ENCODE data around the gene ZNF91. TPM values are rescaled to one million over a fixed set of nuclear protein-coding genes. Genes with fewer than 3 reads are reported as not detected.

Gene ZNF91
- total and polyA plus RNA-seq, 8 donors = 8.5 to 38.7 (median 28.1) TPM

DNA sequence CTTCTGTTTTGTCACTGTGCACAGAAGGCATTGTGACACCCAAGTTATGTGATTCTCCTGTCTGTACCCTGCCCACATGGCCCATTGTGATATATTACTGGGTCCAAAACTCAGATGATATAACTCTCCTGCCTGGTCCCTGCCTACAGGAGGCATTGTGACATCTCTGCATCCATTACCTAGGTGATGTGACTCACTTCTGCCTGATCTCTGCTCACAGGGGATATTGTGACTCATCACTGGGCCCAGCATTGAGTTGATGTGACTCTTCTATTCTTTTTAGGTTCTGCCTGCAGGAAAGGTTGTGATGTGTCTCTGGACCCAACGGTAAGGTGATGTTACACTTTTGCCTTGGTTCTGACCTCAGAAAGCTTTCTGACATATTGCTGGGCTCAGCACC lies 77.1 kb downstream of the ZNF91 start:
- WGBS, 2 donors = 94 to 95% methylated on average over 1 of the region's 1 CpG
- intact Hi-C loops (cut with DNase I) = no loop called here
- no peaks in the 10 kb centered on the region for H3K27me3 ChIP-seq
- H3K27ac ChIP-seq = no peak overlapping the region
- ATAC-seq (no peak), FAIRE-seq (no peak), DNase-seq (no peak)
- no peaks in the 10 kb centered on the region for H3K36me3 ChIP-seq
- no peaks in the 10 kb centered on the region for H3K9me3 ChIP-seq
- no peak overlapping the region for H3K4me3 ChIP-seq
- TF ChIP-seq, protein P1, sequence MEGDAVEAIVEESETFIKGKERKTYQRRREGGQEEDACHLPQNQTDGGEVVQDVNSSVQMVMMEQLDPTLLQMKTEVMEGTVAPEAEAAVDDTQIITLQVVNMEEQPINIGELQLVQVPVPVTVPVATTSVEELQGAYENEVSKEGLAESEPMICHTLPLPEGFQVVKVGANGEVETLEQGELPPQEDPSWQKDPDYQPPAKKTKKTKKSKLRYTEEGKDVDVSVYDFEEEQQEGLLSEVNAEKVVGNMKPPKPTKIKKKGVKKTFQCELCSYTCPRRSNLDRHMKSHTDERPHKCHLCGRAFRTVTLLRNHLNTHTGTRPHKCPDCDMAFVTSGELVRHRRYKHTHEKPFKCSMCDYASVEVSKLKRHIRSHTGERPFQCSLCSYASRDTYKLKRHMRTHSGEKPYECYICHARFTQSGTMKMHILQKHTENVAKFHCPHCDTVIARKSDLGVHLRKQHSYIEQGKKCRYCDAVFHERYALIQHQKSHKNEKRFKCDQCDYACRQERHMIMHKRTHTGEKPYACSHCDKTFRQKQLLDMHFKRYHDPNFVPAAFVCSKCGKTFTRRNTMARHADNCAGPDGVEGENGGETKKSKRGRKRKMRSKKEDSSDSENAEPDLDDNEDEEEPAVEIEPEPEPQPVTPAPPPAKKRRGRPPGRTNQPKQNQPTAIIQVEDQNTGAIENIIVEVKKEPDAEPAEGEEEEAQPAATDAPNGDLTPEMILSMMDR (IDR thresholded peaks at IDR 0.05) = no peak
- H3K4me1 ChIP-seq = no peaks in the 10 kb centered on the region

DNA sequence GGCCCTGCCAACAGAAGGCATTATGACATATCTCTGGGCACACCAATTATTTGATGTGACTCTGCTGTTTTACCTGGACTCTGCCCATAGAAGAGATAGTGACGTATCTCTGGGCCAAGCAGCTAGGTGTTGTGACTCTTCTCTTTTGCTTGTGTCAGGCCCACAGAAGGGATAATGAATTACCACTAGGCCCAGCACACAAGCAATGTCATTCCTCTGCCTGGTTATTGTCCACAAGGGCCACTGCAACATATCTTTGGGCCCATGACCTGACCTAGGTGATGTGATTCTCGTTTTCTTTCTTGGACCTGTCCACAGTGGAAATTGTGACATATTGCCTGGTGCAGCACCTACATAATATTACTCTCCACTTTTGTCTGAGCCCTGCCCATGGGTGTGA lies 80.0 kb downstream of the ZNF91 start:
- no peak for FAIRE-seq
- no peaks in the 10 kb centered on the region for H3K9me3 ChIP-seq

DNA sequence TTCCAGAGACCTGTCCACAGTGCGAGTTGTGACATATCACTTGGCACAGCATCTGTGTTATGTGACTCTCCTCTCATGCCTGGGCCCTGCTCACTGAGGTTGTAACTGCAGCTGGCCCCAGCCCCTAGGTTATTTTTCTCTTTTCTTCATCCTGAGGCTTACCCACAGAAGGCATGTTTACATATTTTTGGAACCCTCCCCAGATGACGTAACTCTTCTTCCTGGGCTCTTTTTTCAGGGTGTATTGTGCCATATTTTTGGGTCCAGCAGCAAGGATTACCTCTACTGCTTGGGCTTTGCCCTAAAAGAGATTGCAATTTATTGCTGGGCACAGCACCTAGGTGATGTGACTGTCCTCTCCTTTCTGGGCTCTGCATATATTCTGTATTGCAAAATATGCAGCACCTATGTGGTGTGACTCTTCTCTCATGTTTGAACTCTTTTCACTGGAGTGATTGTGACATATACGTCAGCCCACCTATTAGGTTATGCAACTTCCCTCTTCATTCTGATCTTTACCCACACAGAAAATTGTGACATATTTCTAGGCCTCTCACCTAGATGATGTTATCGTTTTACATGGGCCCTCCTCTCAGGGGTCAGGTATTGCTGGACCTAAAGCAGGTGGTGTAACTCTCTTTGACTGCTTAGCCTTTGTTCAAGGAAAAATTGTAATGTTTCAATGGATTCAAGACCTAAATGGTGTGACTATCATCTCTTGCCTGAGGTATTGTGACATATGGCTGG lies 80.6 kb downstream of the ZNF91 start:
- H3K27ac ChIP-seq = no peak overlapping the region
- no peaks in the 10 kb centered on the region for H3K27me3 ChIP-seq
- no peak overlapping the region for H3K4me3 ChIP-seq
- intact Hi-C loops (cut with DNase I) = no loop called here
- no peak for ATAC-seq
- H3K36me3 ChIP-seq = no peaks in the 10 kb centered on the region
- TF ChIP-seq, protein P1 (IDR thresholded peaks at IDR 0.05) = no peak
- H3K9me3 ChIP-seq = no peaks in the 10 kb centered on the region
- 76 to 86% methylated on average over 4 of the region's 4 CpGs for WGBS, 2 donors
- no peak for DNase-seq
- FAIRE-seq = no peak
- no peaks in the 10 kb centered on the region for H3K4me1 ChIP-seq

More for the DNA sequence above, 80.0 kb downstream of the ZNF91 start:
- TF ChIP-seq, protein P1 (IDR thresholded peaks at IDR 0.05) = no peak
- H3K4me3 ChIP-seq = no peak overlapping the region
- no peak for DNase-seq
- no peaks in the 10 kb centered on the region for H3K36me3 ChIP-seq
- no peak for ATAC-seq
- no peak overlapping the region for H3K27ac ChIP-seq
- WGBS, 2 donors = 69 to 70% methylated on average over 2 of the region's 2 CpGs
- intact Hi-C loops (cut with DNase I) = no loop called here
- H3K27me3 ChIP-seq = no peaks in the 10 kb centered on the region
- no peaks in the 10 kb centered on the region for H3K4me1 ChIP-seq

DNA sequence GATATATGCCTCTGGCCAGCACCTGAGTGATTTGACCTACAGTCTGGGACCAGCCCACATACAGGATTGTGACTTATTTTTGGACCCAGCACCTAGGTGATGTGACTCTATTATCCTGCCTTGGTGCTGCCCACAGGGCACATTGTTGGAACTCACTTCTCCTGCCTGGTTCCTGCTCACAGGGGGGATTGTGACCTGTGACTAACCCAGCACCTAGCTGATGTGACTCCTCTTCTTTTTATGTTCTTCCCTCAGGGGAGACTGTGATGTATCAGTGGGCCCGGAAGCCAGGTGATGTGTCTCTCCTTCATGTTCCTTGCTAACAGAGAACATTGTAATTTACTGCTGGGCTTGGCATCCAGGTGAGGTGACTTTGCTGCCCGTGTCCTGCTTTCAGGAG lies 82.1 kb downstream of the ZNF91 start:
- 78 to 89% methylated on average over 2 of the region's 2 CpGs for WGBS, 2 donors
- DNase-seq = no peak
- H3K9me3 ChIP-seq = no peaks in the 10 kb centered on the region
- FAIRE-seq = no peak
- no peaks in the 10 kb centered on the region for H3K4me1 ChIP-seq
- H3K27ac ChIP-seq = no peak overlapping the region
- no peak overlapping the region for H3K4me3 ChIP-seq
- H3K36me3 ChIP-seq = no peaks in the 10 kb centered on the region
- intact Hi-C loops (cut with DNase I) = no loop called here
- TF ChIP-seq, protein P1 (IDR thresholded peaks at IDR 0.05) = no peak
- no peaks in the 10 kb centered on the region for H3K27me3 ChIP-seq
- no peak for ATAC-seq

DNA sequence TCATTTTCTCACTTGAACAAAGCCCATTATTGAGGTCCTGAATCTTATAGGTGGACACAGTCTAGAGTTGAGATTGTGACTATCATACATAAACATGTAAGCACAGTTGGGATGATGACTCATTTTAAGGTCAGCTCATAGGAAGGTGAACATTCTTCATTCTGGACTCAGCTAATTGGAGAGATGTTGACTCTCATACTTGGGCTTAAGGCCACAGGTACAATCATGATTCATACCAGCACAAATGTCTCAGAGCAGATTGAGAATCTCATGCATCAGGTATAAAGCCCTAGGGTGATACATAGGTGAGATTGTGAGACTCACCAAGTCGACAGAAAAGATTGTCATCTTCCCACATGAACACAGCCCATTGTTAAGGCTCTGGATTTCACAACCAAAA lies 82.8 kb downstream of the ZNF91 start:
- Histone ChIP-seq H3K27me3 (no peaks in the 10 kb centered on the region), H3K4me1 (no peaks in the 10 kb centered on the region), H3K9me3 (no peaks in the 10 kb centered on the region), H3K27ac (no peak overlapping the region), H3K4me3 (no peak overlapping the region), H3K36me3 (no peaks in the 10 kb centered on the region)
- no peak for FAIRE-seq
- no peak for DNase-seq
- TF ChIP-seq, protein P1 (IDR thresholded peaks at IDR 0.05) = no peak
- 42 to 48% methylated on average over 1 of the region's 1 CpG for WGBS, 2 donors
- intact Hi-C loops (cut with DNase I) = no loop called here
- ATAC-seq = no peak

Data from pancreas (tissue), 10 donors.